T-cell (primary cell): ENCODE results near the gene GOLGA8S. TPM values are rescaled to one million over a fixed set of nuclear protein-coding genes. Genes with fewer than 3 reads are reported as not detected.
"Not testable (repeated sequence)": the region's sequence is repeated elsewhere in the genome, so short reads cannot be mapped to it uniquely, and the experiment has no call there.

Experiments
- ATAC-seq, 4 experiments: fragments of 200-7000 bp in 3 of 4; fragments of 150-1000 bp in 1 of 4; cut with Tn5 transposase; replicated peaks in 1 of 4; 1 replicate in 3 of 4; 2 replicates in 1 of 4; pipeline ENCODE4 v1.10.0; 2021; ENCODE audit warnings: moderate library complexity in 3 of 4, mild to moderate bottlenecking in 2 of 4, moderate number of reproducible peaks in 1 of 4
- CTCF ChIA-PET, 2 donors: fragments of 300-600 bp; sonication (Branson Sonifier 250); formaldehyde crosslinking; loops; one replicate each; lab custom pipeline; 2022; ENCODE audit warnings: antibody characterized with exemption in 2 of 2; lab: Charles Lee
- POLR2A ChIA-PET, 2 donors: fragments of 300-600 bp; sonication (Branson Sonifier 250); formaldehyde crosslinking; loops; one replicate each; lab custom pipeline; 2022; ENCODE audit warnings: antibody characterized with exemption in 2 of 2; lab: Charles Lee
- DNase-seq, 35 experiments: peaks; one replicate each; pipeline versions ENCODE4 v3.0.0 to v3.0.0-alpha.2; 2013 to 2023
- H3K27ac ChIP-seq: one replicate; pipeline ENCODE4 v1.5.1; 2013; ENCODE audit warnings: low read length
- H3K27me3 ChIP-seq, 2 experiments: replicated peaks in 1 of 2; 1 replicate in 1 of 2; 2 replicates in 1 of 2; pipeline versions ENCODE4 v1.6.1 to v1.7.0; 2013; ENCODE audit warnings: low read length in 1 of 2, mixed read lengths in 1 of 2; ENCODE audit not compliant: control insufficient read depth in 2 of 2, insufficient read depth in 2 of 2; ENCODE audit errors: extremely low read depth in 1 of 2
- H3K36me3 ChIP-seq, 2 donors: 1 replicate in 1 of 2; 2 replicates in 1 of 2; pipeline versions ENCODE4 v1.6.1 to v1.7.0; 2013; ENCODE audit warnings: low read length in 1 of 2; ENCODE audit not compliant: control insufficient read depth in 2 of 2, insufficient read depth in 1 of 2; ENCODE audit errors: extremely low read depth in 1 of 2
- H3K4me1 ChIP-seq, 2 experiments: 1 replicate in 1 of 2; 2 replicates in 1 of 2; pipeline versions ENCODE4 v1.6.1 to v1.7.0; 2013; ENCODE audit warnings: low read length in 2 of 2, mixed read lengths in 1 of 2; ENCODE audit not compliant: insufficient read depth in 2 of 2, control insufficient read depth in 1 of 2; ENCODE audit errors: extremely low read depth in 1 of 2
- H3K4me3 ChIP-seq, 2 donors: 1 replicate in 1 of 2; 2 replicates in 1 of 2; pipeline versions ENCODE4 v1.5.1 to v1.7.0; 2013; ENCODE audit warnings: mild to moderate bottlenecking in 2 of 2, low read length in 1 of 2, moderate library complexity in 1 of 2; ENCODE audit not compliant: control insufficient read depth in 1 of 2; ENCODE audit errors: extremely low read depth in 1 of 2
- H3K9me3 ChIP-seq: 2 replicates; pipeline ENCODE4 v1.7.0; 2013
- H3K27ac Mint-ChIP-seq, 2 donors: one replicate each; pipeline ENCODE4 v1.8.0; 2020 to 2021; ENCODE audit warnings: mild to moderate bottlenecking in 2 of 2, mixed read lengths in 2 of 2
- H3K27me3 Mint-ChIP-seq, 2 donors: one replicate each; pipeline ENCODE4 v1.8.0; 2021 to 2022; ENCODE audit warnings: mixed read lengths in 2 of 2
- H3K36me3 Mint-ChIP-seq: one replicate; pipeline ENCODE4 v1.8.0; 2021; ENCODE audit warnings: mixed read lengths
- H3K4me1 Mint-ChIP-seq, 3 donors: one replicate each; pipeline ENCODE4 v1.8.0; 2020 to 2022; ENCODE audit warnings: mixed read lengths in 3 of 3, mild to moderate bottlenecking in 1 of 3
- H3K4me3 Mint-ChIP-seq, 3 donors: one replicate each; pipeline ENCODE4 v1.8.0; 2020 to 2022; ENCODE audit warnings: mild to moderate bottlenecking in 3 of 3, mixed read lengths in 3 of 3, moderate library complexity in 3 of 3
- H3K9me3 Mint-ChIP-seq, 3 donors: one replicate each; pipeline ENCODE4 v1.8.0; 2020 to 2022; ENCODE audit warnings: mixed read lengths in 3 of 3
- WGBS: methylation state at CpG from one replicate; pipeline ENCODE4 v1.1.5; 2013; ENCODE audit warnings: missing lambda C conversion rate; ENCODE audit not compliant: insufficient coverage; 5-methylcytosine and 5-hydroxymethylcytosine counted together
- total RNA-seq, 35 experiments: library from RNA in 6 of 35; stranded (reverse) in 6 of 35; fragments of 120-200 nt in 1 of 35; gene quantifications; one replicate each; pipeline versions ENCODE4 v1.2.1 to v1.2.4 and lab custom pipeline; 2013 to 2026

GOLGA8S gene
- total RNA-seq, 5 donors from 2014 or later (not counting 1 experiment from before 2014, with no cell fraction given), result 0.30 to 0.60 (median 0.32) TPM

- Mint-ChIP-seq H3K27ac (no peak overlapping the region), H3K36me3 (no peaks in the 10 kb centered on the region), H3K9me3 (no peaks in the 10 kb centered on the region), H3K4me3 (no peak overlapping the region), H3K27me3 (peaks cover 8% of the 10 kb centered on the region in 2 donors), H3K4me1 (no peaks in the 10 kb centered on the region)
- 65% methylated on average over 2 of the region's 2 CpGs for WGBS
- no peak overlapping the region for H3K4me3 ChIP-seq
- ChIA-PET POLR2A (no interaction called here), CTCF (no interaction called here)
- no peaks in the 10 kb centered on the region for H3K36me3 ChIP-seq
- H3K4me1 ChIP-seq, result no peaks in the 10 kb centered on the region
- H3K27me3 ChIP-seq, result peaks cover 0 to 7% of the 10 kb centered on the region in 2 experiments
- no peak overlapping the region for H3K27ac ChIP-seq
- DNase-seq (no peak), ATAC-seq (no peak)
- no peaks in the 10 kb centered on the region for H3K9me3 ChIP-seq
Observed at GRCh38 chr15:23402140-23402539, 47.6 kb downstream of the GOLGA8S start.

GRCh38 chr15:23402544-23402943 lies 48.0 kb downstream of the GOLGA8S start:
- Mint-ChIP-seq H3K4me3 (no peak overlapping the region), H3K9me3 (no peaks in the 10 kb centered on the region), H3K4me1 (no peaks in the 10 kb centered on the region), H3K27me3 (peaks cover 8% of the 10 kb centered on the region in 2 donors), H3K27ac (no peak overlapping the region), H3K36me3 (no peaks in the 10 kb centered on the region)
- 58% methylated on average over 4 of the region's 5 CpGs for WGBS
- Histone ChIP-seq H3K27ac (no peak overlapping the region), H3K36me3 (no peaks in the 10 kb centered on the region), H3K4me1 (no peaks in the 10 kb centered on the region), H3K4me3 (no peak overlapping the region), H3K27me3 (peaks cover 0 to 7% of the 10 kb centered on the region in 2 experiments), H3K9me3 (no peaks in the 10 kb centered on the region)
- CTCF ChIA-PET, result no interaction called here
- ATAC-seq (no peak), DNase-seq (no peak)
- POLR2A ChIA-PET, result no interaction called here

GRCh38 chr15:23403550-23403949 lies 49.0 kb downstream of the GOLGA8S start:
- Mint-ChIP-seq H3K4me1 (no peaks in the 10 kb centered on the region), H3K27ac (no peak overlapping the region), H3K9me3 (no peaks in the 10 kb centered on the region), H3K27me3 (peaks cover 8% of the 10 kb centered on the region in 2 donors), H3K4me3 (no peak overlapping the region), H3K36me3 (no peaks in the 10 kb centered on the region)
- WGBS, result 84% methylated on average over 3 of the region's 4 CpGs
- H3K4me3 ChIP-seq, result no peak overlapping the region
- ATAC-seq, result no peak
- no peak for DNase-seq
- no peak overlapping the region for H3K27ac ChIP-seq
- no peaks in the 10 kb centered on the region for H3K4me1 ChIP-seq
- no peaks in the 10 kb centered on the region for H3K9me3 ChIP-seq
- ChIA-PET CTCF (no interaction called here), POLR2A (no interaction called here)
- peaks cover 0 to 7% of the 10 kb centered on the region in 2 experiments for H3K27me3 ChIP-seq
- no peaks in the 10 kb centered on the region for H3K36me3 ChIP-seq

- no peak for DNase-seq
- peaks cover 0 to 4% of the 10 kb centered on the region in 2 donors for H3K27me3 Mint-ChIP-seq
- Histone ChIP-seq H3K27me3 (no peaks in the 10 kb centered on the region), H3K4me1 (no peaks in the 10 kb centered on the region), H3K4me3 (no peak overlapping the region), H3K27ac (no peak overlapping the region), H3K9me3 (no peaks in the 10 kb centered on the region), H3K36me3 (no peaks in the 10 kb centered on the region)
- peaks cover 0 to 4% (median 0%) of the 10 kb centered on the region in 3 donors for H3K9me3 Mint-ChIP-seq
- no peak overlapping the region for H3K4me3 Mint-ChIP-seq
- H3K4me1 Mint-ChIP-seq, result no peaks in the 10 kb centered on the region
- POLR2A ChIA-PET, result no interaction called here
- H3K36me3 Mint-ChIP-seq, result no peaks in the 10 kb centered on the region
- no peak overlapping the region for H3K27ac Mint-ChIP-seq
- CTCF ChIA-PET, result no interaction called here
- ATAC-seq, result no peak
- WGBS, result 74% methylated on average over 8 of the region's 10 CpGs
Observed at GRCh38 chr15:23411841-23412240, 57.3 kb downstream of the GOLGA8S start.

GRCh38 chr15:23412881-23413600 lies 58.5 kb downstream of the GOLGA8S start:
- H3K4me3 Mint-ChIP-seq, DNase-seq, H3K27me3 Mint-ChIP-seq, H3K27me3 ChIP-seq, H3K9me3 Mint-ChIP-seq, H3K4me1 ChIP-seq, H3K4me1 Mint-ChIP-seq, H3K27ac Mint-ChIP-seq, H3K36me3 Mint-ChIP-seq, H3K4me3 ChIP-seq, H3K9me3 ChIP-seq, H3K27ac ChIP-seq, H3K36me3 ChIP-seq, POLR2A ChIA-PET, ATAC-seq, CTCF ChIA-PET: not testable (repeated sequence)
- no CpG with 5 or more reads among the region's 5 CpGs for WGBS

Other genes with a start within 250 kb of the GOLGA8S start
- not detected for gene GOLGA6L1, start 217.9 kb upstream of the GOLGA8S start, total RNA-seq
- gene GOLGA6L26, start 20.6 kb upstream of the GOLGA8S start, total RNA-seq, result not detected
- not detected for gene GOLGA6L2, start 92.5 kb downstream of the GOLGA8S start, total RNA-seq
- gene MKRN3, start 210.9 kb downstream of the GOLGA8S start, total RNA-seq, result 1 to 10 TPM; 2.0 to 5.8 (median 2.9) TPM